NCI-H2227 treated with DMSO at 0.1 percent for 48 hours (cell line): ENCODE results near the gene CD74.
"Not testable (repeated sequence)": the region's sequence is repeated elsewhere in the genome, so short reads cannot be mapped to it uniquely, and the experiment has no call there.

Experiments
- DNase-seq: peaks from one replicate; lab custom pipeline; 2025; lab: John Stamatoyannopoulos, UW

Gene CD74

DNA sequence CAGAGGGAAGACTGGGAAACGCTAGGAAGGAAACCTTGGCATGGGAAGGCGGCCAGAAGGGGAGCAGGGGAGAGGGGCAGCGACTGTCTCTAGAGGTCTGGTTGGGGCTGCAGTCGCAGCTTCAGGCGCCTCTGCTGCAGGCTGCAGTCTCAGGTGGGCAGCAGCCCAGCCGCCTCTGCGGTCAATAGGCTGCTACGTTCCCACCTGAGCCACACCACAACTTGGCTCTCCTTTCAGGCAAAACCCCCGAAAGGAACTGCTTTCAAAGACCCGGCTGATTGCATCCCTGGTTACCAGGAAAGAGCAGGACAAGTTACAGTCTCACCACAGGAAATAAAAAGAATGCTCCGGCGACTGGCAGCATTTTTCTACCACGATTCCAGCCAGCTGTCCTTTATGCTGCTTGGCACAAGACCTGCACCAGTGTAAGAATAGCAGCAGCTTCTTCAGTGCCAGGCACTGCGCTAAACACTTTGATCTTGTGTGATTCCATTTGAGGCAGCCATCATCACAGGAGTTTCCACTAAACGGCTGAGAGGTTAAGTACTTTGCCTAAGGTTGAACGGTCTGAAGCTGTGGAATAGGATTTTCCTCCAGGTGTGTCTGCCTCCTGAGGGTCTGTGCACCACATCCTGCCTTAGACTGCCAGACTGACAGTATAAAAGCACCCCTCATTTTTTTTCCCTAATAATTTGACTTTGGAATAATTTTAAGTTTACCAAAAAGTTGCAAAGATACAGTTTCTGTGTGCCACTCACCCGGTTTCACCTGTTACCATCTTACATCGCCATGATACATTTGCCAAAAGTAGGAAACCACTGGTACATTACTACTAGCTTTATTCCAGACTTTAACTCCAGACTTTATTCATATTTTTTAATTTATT is 29.3 kb upstream of the CD74 start:
- DNase-seq, result no peak

GRCh38 chr5:150440948-150441812 is 28.5 kb upstream of the CD74 start:
- no peak for DNase-seq

DNA sequence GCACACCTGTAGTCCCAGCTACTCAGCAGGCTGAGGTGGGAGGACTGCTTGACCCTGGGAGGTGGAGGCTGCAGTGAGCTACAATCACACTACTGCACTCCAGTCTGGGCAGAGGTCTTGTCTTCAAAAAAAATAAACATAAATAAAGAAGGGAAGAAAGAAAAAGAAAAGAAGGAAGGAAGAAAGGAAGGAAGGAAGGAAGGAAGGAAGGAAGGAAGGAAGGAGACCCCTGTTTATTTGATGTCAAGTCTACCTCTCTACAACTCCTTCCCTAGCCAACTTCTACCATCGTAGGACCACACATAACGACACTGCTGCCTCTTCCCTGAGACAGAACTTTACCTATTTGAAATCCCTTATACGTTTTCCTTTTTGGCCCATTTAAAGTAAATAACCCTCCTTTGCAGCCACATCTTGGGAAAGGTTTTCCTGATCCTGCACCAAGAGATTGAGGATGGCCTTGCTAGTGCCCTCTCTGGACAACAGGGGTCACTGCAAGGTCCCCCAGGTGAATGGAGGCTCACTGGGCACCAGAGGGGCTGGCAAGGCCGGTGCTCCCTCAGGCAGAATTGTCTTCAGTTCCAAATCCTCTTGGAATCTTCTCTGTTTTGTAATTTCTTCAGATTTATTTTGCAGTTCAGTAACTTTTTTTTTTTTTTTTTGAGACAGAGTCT is 26.3 kb upstream of the CD74 start:
- no peak for DNase-seq

- peak; percentile 76 for DNase-seq
Measured at GRCh38 chr5:150436141-150436680, 23.5 kb upstream of the CD74 start.

- no peak for DNase-seq
Measured at GRCh38 chr5:150434464-150434863, 21.8 kb upstream of the CD74 start.

DNA sequence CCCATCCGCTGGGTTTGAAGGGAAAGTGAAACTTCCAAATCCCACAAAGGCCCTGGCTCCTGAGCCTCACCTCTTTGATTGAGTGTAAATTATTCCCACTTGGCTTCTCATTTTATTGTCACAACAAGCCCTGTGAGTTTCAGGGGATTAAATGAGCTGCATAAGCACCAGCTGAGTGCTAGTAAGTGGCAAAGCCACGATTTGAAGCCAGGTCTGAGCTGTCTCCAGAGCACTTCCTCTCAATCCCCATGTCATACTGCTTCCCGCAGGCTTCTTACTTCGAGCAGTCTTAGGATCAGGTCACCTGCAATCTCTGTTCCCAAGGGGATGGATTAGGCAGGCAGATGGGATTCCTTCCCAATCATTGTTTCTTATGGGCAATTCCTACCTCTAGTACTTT is 18.9 kb upstream of the CD74 start:
- no peak for DNase-seq

GRCh38 chr5:150431048-150431447 is 18.3 kb upstream of the CD74 start:
- no peak for DNase-seq

DNA sequence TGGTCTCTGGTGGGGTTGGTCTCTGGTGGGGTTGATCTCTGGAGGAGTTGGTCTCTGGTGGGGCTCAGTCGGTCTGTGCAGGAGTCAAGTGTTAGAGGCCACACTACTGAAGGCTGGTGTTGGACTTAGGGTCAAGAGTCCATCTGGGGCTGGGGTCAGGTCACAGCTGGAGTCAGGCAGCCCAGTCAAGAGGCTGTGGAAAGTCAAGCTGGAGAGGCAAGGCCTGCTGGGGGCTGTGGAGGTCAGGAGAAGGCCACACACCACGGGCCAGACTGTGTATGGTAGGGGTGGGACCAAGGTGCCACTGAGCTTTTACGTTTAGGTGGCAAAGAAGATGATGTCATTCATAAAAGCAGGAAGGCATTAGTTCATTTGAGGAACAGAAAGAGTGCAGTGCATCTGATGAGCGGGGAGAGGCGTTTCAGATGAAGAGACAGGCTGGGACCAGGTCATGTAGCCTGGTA is 16.7 kb upstream of the CD74 start:
- no peak for DNase-seq

DNA sequence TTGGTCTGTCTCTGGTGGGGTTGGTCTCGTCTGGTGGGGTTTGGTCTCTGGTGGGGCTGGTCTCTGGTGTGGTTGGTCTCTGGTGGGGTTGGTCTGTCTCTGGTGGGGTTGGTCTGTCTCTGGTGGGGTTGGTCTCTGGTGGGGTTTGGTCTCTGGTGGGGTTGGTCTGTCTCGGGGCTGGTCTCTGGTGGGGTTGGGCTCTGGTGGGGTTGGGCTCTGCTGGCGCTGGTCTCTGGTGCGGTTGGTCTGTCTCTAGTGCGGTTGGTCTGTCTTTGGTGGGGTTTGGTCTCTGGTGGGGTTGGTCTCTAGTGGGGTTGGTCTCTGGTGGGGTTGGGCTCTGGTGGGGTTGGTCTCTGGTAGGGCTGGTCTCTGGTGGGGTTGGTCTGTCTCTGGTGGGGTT is 16.3 kb upstream of the CD74 start:
- no peak for DNase-seq

DNA sequence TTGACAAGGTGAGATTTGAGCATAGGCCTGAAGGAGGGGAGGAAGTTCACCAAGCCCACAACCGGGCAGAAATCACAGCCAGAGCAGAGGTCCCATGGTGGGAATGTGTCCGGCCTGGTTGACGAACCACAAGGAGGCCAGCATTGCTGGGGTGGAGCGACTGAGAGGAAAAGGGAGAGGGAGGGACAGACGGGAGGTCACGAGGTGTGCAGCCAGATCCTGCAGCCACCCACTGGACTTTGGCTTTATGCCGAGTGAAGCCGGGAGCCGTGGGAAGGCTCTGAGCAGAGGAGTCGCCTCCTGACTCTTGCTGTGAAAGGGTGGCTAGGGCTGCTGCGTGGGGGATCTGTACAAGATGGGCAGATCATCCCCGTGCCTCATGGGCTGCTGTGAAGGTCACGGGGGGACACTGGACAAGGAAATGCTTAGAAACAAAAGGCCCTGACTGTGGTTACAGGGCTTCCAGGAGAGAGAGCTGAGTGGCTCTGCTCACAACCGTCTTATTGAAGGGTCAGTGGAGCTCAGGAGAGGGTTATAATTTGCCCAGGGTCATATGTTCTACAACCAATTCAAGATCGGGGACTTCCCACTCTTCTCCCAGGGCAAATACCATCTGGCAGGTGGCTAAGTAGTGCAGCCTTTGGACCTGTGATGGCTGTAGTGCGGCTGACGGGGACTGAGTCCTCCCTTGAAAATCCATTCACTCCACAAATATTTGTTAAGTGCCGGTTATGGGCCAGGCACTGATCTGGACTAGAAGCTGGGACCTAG is 15.6 kb upstream of the CD74 start:
- DNase-seq, result no peak

- not testable (repeated sequence) for DNase-seq
Measured at GRCh38 chr5:150426165-150426564, 13.5 kb upstream of the CD74 start.

GRCh38 chr5:150422758-150423157 is 10.0 kb upstream of the CD74 start:
- DNase-seq, result no peak

DNA sequence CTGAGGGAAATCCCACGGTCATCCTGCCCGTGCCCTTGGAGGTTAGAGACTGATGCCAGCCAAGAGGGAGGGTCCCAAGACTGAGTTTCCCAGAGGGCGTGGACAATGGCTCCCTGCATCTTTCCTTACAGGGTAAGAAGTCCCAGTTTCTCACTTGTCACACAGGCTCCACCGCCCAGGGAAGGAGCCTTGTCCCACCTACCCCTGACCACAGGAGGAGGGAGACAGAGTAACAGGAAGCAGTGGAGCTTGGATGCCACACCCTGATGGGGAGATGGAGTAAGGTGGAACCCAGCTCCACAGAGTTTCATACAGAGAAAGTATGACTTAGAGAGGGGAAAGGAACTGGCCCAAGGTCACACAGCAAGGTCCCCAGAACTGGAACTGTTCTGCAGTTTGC is 9.4 kb upstream of the CD74 start:
- DNase-seq, result no peak

DNA sequence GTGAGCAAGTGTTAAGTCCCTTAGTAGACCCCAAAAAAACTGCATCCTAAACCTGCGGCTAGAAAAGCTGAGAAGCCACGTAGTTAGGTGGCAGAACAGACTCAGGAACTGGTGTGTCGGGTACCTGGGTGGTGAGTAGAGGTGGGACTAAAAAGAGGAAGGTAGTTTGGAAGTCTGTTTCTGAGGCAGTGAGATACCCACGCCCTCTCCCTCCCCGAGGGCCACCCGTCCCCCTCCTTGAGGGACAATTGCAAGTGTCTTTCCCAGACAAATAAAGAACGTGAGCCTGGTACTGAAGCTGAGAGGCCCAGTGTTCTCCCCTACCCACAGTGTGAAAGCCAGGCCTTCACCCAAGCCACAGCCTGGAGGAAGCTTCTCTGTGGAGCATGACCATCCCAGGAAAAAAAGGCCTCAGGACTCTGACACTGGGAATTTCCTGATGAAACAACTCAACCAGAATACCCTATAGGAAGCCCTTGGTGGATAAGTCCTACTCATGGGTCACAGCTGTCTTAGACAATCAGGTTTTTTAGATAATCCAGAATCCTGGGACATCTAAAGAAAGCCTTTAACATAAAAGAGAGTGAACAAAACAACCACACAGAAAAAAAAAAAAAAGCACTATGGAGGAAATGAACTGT is 7.0 kb upstream of the CD74 start:
- DNase-seq, result no peak

DNA sequence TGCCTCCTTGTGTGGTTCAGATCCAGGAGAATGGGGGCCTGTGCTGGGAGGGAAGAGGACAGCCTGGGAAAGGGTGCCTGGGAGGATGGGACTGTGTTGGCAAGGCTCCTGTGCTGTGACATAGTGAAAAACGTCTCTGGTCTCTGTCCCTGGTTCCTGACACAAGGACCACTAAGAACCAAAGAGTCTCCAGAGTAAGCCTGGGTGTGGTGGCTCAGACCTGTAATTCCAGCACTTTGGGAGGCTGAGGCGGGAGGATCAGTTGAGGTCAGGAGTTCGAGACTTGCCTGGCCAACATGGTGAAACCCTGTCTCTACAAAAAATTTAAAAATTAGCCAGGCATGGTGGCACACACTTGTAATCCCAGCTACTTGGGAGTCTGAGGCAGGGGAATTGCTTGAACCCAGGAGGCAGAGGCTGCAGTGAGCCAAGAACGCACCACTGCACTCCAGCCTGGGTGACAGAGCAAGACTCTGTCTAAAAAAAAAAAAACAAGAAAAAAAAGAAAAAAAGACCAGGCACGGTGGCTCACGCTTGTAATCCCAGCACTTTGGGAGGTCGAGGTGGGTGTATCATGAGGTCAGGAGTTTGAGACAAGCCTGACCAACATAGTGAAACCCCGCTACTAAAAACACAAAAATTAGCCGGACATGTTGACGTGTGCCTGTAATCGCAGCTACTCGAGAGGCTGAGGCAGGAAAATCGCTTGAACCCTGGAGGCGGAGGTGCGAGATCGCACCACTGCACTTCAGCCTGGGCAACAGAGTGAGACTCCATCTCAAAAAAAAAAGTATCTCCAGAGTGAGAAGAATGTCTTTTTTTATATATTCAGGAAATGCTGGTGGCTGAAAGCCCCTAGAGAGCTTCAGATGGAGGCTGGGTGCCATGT is 1.4 kb upstream of the CD74 start:
- DNase-seq, result not testable (repeated sequence)

DNA sequence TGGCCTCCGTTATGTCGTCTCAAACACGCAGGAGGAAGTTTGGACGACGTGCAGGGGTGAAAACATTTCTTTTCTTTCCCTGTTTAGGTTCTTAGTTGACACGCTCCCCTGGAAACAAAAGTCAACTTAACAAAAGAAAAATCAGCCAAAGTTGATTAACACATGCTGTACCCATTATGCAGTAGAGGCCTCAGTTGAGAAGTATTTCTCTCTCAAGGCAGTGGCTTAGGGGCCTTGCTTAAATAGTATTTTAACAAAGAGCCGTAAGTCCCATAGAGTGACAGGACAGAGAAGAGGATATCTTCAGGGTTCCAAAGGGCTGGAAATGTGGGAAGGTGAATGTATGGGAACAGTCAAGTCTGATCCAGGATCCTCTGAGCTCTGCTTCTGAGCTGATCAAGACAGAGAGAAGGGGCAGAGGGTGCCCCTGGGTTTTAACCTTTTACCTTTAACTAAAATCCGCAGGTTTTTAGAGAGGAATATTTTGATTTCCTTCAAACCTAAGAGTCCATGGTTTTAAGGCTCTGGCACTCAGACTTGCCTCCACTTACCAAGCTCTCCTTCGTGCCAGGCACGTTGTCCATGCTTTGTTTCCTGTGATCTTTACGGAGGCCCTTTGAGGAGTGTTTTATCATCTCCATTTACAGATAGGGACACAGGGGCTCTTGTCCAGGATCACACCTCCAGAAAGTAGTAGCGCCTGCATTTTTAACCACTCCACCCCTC is 629 bp upstream of the CD74 start:
- DNase-seq, result no peak

- no peak for DNase-seq
Measured at GRCh38 chr5:150411245-150411979, 1.3 kb downstream of the CD74 start.

GRCh38 chr5:150410524-150411244 is 2.0 kb downstream of the CD74 start:
- DNase-seq, result peak; percentile 16
